ENCODE data around the gene ZIM2.

DNA sequence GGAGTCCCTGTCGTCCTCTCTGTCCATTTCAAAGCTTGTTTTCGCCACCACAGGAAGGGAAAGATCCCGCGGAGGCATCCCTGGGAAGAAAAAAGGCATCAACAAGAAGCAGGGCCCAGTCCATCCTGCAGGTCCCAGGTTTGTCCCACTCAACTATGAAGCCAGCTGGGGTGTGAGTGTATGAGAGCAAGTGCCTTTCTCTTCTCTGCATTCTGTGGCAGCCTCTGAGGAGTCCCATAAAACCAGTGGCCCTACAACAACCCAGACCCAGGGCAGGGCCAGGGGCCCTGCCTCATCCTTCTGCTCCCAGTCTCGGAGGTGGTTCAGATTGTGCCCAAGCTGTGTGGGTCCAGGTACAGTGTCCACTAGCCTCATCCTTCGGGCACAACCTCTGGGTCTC lies 18.9 kb downstream of the ZIM2 start:
- TF ChIP-seq POLR2A (IDR thresholded peaks at IDR 0.05) (no peak), POLR2AphosphoS5 (IDR thresholded peaks at IDR 0.05; ENCODE audit: insufficient read depth in 1 of 2, low read depth in 1 of 2) (no peak)
- TF ChIP-seq, protein P1, sequence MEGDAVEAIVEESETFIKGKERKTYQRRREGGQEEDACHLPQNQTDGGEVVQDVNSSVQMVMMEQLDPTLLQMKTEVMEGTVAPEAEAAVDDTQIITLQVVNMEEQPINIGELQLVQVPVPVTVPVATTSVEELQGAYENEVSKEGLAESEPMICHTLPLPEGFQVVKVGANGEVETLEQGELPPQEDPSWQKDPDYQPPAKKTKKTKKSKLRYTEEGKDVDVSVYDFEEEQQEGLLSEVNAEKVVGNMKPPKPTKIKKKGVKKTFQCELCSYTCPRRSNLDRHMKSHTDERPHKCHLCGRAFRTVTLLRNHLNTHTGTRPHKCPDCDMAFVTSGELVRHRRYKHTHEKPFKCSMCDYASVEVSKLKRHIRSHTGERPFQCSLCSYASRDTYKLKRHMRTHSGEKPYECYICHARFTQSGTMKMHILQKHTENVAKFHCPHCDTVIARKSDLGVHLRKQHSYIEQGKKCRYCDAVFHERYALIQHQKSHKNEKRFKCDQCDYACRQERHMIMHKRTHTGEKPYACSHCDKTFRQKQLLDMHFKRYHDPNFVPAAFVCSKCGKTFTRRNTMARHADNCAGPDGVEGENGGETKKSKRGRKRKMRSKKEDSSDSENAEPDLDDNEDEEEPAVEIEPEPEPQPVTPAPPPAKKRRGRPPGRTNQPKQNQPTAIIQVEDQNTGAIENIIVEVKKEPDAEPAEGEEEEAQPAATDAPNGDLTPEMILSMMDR (IDR thresholded peaks at IDR 0.05), result no peak

Measured in vagina (tissue), 2 donors.